ENCODE results near the gene TEAD1. TPM values are rescaled to one million over a fixed set of nuclear protein-coding genes. Genes with fewer than 3 reads are reported as not detected.

TEAD1 gene
- total RNA-seq, 2 donors from 2014 or later, result 76.4 to 94.4 TPM

GRCh38 chr11:12944889-12945288 is 270.7 kb downstream of the TEAD1 start:
- Mint-ChIP-seq H3K36me3 (ENCODE audit: low read depth) (peaks cover 25% of the 10 kb centered on the region), H3K4me3 (no peak overlapping the region), H3K9me3 (no peaks in the 10 kb centered on the region), H3K27ac (no peak overlapping the region), H3K27me3 (ENCODE audit: insufficient read depth) (no peaks in the 10 kb centered on the region), H3K4me1 (peaks cover 2% of the 10 kb centered on the region)
- TF ChIP-seq CTCF (conservative IDR thresholded peaks at IDR 0.05), result no peak
- Histone ChIP-seq H3K9me3 (ENCODE audit: control insufficient read depth, low read length) (peaks cover 8% of the 10 kb centered on the region), H3K4me1 (ENCODE audit: control insufficient read depth, insufficient read depth, low read length) (no peaks in the 10 kb centered on the region), H3K36me3 (ENCODE audit: control insufficient read depth, insufficient read depth, low read length) (peaks cover 51% of the 10 kb centered on the region), H3K9ac (ENCODE audit: extremely low read depth, low read length, poor library complexity, severe bottlenecking) (no peak overlapping the region), H3K4me3 (ENCODE audit: low read length) (no peak overlapping the region), H3K27me3 (ENCODE audit: control insufficient read depth, insufficient read depth, low read length, poor library complexity, severe bottlenecking) (no peaks in the 10 kb centered on the region), H3K27ac (ENCODE audit: low read depth, low read length) (no peak overlapping the region)
- no peak for DNase-seq
- 94% methylated on average over 3 of the region's 3 CpGs for WGBS, 2 experiments (ENCODE audit: insufficient coverage in 1 of 2, insufficient read length in 1 of 2)

DNA sequence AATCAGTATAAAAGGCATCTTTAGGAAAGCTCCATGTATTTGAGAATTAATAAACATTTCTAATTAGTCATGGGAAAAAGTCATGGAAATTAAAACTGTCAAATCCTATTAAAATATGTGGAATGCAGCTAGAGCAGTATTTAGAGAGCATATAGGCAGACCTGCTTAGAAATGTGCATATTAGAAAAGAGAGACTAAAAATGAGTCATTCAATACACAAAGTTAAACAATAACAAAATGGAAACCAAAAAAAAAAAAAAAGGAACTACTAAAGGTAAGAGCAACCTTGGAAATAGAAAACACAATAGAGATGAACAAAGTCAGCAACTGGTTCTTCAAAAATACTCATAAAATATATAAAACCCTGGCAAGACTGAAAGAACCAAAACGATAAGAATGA is 275.2 kb downstream of the TEAD1 start:
- WGBS, 2 experiments (ENCODE audit: insufficient coverage in 1 of 2, insufficient read length in 1 of 2), result no CpG with 5 or more reads among the region's 1 CpG
- H3K27me3 ChIP-seq (ENCODE audit: control insufficient read depth, insufficient read depth, low read length, poor library complexity, severe bottlenecking), result no peaks in the 10 kb centered on the region
- Mint-ChIP-seq H3K27me3 (ENCODE audit: insufficient read depth) (no peaks in the 10 kb centered on the region), H3K4me3 (no peak overlapping the region), H3K27ac (no peak overlapping the region), H3K9me3 (peaks cover 14% of the 10 kb centered on the region), H3K4me1 (peaks cover 2% of the 10 kb centered on the region), H3K36me3 (ENCODE audit: low read depth) (no peaks in the 10 kb centered on the region)
- peaks cover 23% of the 10 kb centered on the region for H3K9me3 ChIP-seq (ENCODE audit: control insufficient read depth, low read length)
- no peak overlapping the region for H3K9ac ChIP-seq (ENCODE audit: extremely low read depth, low read length, poor library complexity, severe bottlenecking)
- TF ChIP-seq CTCF (conservative IDR thresholded peaks at IDR 0.05), result no peak
- DNase-seq, result no peak
- no peak overlapping the region for H3K27ac ChIP-seq (ENCODE audit: low read depth, low read length)
- no peaks in the 10 kb centered on the region for H3K4me1 ChIP-seq (ENCODE audit: control insufficient read depth, insufficient read depth, low read length)
- H3K36me3 ChIP-seq (ENCODE audit: control insufficient read depth, insufficient read depth, low read length), result peaks cover 9% of the 10 kb centered on the region
- no peak overlapping the region for H3K4me3 ChIP-seq (ENCODE audit: low read length)

DNA sequence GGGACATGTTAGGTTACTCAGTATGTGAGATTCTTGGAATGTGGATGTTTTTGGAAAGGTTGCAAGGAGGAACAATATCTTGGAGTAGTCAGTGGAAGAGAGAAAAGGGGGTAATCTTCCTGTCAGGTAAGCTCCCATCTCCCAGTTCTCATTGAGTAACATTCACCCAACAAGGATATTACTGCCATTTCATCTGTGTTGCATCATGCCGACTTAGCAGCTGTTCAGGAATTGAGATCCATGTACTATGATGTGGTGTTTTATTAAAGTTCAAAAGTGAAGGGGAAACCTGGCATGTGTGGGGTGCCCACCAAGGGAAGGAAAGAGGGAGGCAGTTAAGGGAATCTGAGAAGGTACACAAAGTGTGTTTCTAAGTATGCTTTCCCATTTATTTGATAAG is 276.4 kb downstream of the TEAD1 start:
- Mint-ChIP-seq H3K27ac (no peak overlapping the region), H3K4me3 (no peak overlapping the region), H3K36me3 (ENCODE audit: low read depth) (no peaks in the 10 kb centered on the region), H3K9me3 (peaks cover 14% of the 10 kb centered on the region), H3K27me3 (ENCODE audit: insufficient read depth) (no peaks in the 10 kb centered on the region), H3K4me1 (peaks cover 2% of the 10 kb centered on the region)
- Histone ChIP-seq H3K9ac (ENCODE audit: extremely low read depth, low read length, poor library complexity, severe bottlenecking) (no peak overlapping the region), H3K27ac (ENCODE audit: low read depth, low read length) (no peak overlapping the region), H3K27me3 (ENCODE audit: control insufficient read depth, insufficient read depth, low read length, poor library complexity, severe bottlenecking) (no peaks in the 10 kb centered on the region), H3K4me3 (ENCODE audit: low read length) (no peak overlapping the region), H3K4me1 (ENCODE audit: control insufficient read depth, insufficient read depth, low read length) (no peaks in the 10 kb centered on the region), H3K36me3 (ENCODE audit: control insufficient read depth, insufficient read depth, low read length) (no peaks in the 10 kb centered on the region), H3K9me3 (ENCODE audit: control insufficient read depth, low read length) (peaks cover 23% of the 10 kb centered on the region)
- WGBS, 2 experiments (ENCODE audit: insufficient coverage in 1 of 2, insufficient read length in 1 of 2), result 100% methylated on average over 1 of the region's 1 CpG
- DNase-seq, result no peak
- TF ChIP-seq CTCF (conservative IDR thresholded peaks at IDR 0.05), result no peak
